A549 treated with GW870086 at 1 μM for 4 hours (cell line): ENCODE measurements around the gene EVC. TPM values are rescaled to one million over a fixed set of nuclear protein-coding genes. Genes with fewer than 3 reads are reported as not detected.

Experiments used
- total RNA-seq: library from RNA; stranded (reverse); fragments of 200-300 nt; extraction: Qiagen RNA extraction; gene quantifications from 5 replicates; pipeline ENCODE4 v1.2.3, GENCODE V29; 2022; ENCODE audit warnings: low read depth

Gene EVC
- total RNA-seq, result 7.4 to 12.1 TPM (median 11.3 TPM) in 5 replicates

DNA sequence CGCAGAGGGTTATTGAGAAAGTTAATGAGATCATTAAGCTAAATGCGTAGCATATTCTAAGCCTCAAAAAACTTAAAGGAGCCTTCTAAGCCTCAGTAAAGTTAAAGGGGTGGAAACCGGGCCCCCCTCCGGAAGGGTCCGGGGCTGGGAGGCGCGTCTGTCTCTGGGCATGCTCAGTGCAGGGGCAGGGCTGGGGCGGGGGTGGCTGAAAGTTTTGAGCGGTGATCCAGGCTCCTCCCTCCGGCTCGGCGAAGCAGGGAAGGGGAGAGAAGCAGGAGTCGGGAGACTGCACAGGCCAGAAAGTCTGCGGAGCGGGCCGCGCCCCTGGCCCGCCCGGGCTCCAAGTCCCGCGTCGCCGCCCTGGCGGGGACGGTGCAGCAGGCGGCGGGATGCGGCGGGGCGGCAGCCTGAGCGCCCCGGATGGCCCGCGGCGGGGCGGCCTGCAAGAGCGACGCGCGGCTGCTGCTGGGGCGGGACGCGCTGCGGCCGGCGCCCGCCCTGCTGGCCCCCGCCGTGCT, at the start of gene EVC:
Gene EVC (plus strand): TSS at position 241 of the 518 bp plus-strand sequence. CDS start 180 bp downstream, at position 421.

DNA sequence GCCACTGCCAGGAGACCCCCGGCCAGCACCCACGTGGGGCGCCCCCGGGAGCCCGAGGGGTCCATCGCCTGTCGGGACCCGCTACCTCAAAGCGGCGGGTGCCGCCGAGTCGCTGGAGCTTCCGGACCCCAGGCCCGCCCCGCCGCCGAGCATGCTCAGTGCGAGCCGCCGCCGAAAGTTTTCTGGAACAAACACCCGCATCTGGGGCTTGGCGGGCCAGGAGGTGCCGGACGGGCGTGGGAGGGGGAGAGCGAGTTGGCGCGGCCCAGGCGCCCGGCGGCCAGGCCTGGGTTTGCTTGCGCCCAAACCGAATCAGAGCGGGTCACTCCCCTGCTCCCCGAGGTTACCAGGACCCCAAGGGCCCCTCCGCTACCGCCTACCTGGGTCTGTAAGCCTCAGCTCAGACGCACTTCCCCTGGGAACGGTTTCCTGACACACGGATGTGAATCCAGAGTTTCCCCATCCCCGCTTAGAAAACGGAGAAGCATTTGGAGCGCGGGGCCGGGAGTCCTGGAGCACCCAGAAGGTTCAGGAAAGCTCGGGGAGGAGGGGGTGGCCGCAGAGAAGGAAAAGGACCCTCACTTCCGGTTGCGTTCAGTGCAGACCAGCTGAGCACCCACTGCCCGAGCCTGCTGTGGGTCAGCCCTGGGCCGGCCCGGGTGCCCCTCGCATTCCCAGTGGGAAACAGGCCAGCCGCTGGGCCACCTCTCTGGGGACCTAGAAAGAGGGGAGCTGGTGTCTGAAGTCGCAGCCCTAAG, 2.4 kb upstream of the EVC start, which contains the start of gene EVC2:
Gene EVC2 (minus strand): TSS at position 111 of the 758 bp plus-strand sequence. CDS start 46 bp downstream, at position 65.

Other genes with a start within 250 kb of the EVC start
- 1.9 to 2.3 TPM (median 2.1 TPM) in 5 replicates for gene EVC2, start 2.6 kb upstream of the EVC start, total RNA-seq
- gene CRMP1, start 181.9 kb downstream of the EVC start, total RNA-seq, result 3.4 to 4.4 TPM (median 3.9 TPM) in 5 replicates